Tibial nerve (tissue), 4 donors: Measurements from ENCODE around the gene GRIK3. TPM values are rescaled to one million over a fixed set of nuclear protein-coding genes. Genes with fewer than 3 reads are reported as not detected.
A peak's percentile ranks its signal among the peaks of the same experiment; 100 is the strongest.

ENCODE experiments used
- DNase-seq, 2 donors: peaks; one replicate each; pipeline ENCODE4 v3.0.0-alpha.2; 2019; ENCODE audit warnings: low spot score in 2 of 2
- H3K27ac ChIP-seq, 4 donors: fragments of 200-600 bp; sonication (generic) in 3 of 4; one replicate each; pipeline ENCODE4 v1.5.1; 2017 to 2019; ENCODE audit warnings: mild to moderate bottlenecking in 1 of 4
- H3K27me3 ChIP-seq, 2 donors: fragments of 200-600 bp; sonication (generic) in 1 of 2; one replicate each; pipeline versions ENCODE4 v1.5.1 to v1.6.0; 2017 to 2019
- H3K36me3 ChIP-seq, 3 donors: fragments of 200-600 bp; sonication (generic); one replicate each; pipeline ENCODE4 v1.5.1; 2018 to 2019
- H3K4me1 ChIP-seq, 4 donors: fragments of 200-600 bp; sonication (generic) in 3 of 4; one replicate each; pipeline ENCODE4 v1.5.1; 2017 to 2019
- H3K4me3 ChIP-seq, 4 donors: fragments of 200-600 bp; sonication (generic) in 3 of 4; one replicate each; pipeline ENCODE4 v1.5.1; 2017 to 2019; ENCODE audit warnings: mild to moderate bottlenecking in 1 of 4, moderate library complexity in 1 of 4
- H3K9me3 ChIP-seq, 4 donors: fragments of 200-600 bp; sonication (generic) in 3 of 4; one replicate each; pipeline ENCODE4 v1.5.1; 2017 to 2019
- EP300 ChIP-seq, 2 donors: sonication (generic); formaldehyde crosslinking; IDR thresholded peaks; one replicate each; pipeline ENCODE4 v1.6.1; 2017; ENCODE audit warnings: antibody characterized with exemption in 2 of 2, mild to moderate bottlenecking in 1 of 2
- POLR2A ChIP-seq, 2 donors: fragments of 450-650 bp; IDR thresholded peaks; one replicate each; pipeline ENCODE4 v1.6.1; 2017; ENCODE audit warnings: antibody characterized with exemption in 2 of 2, mild to moderate bottlenecking in 2 of 2, moderate library complexity in 2 of 2
- WGBS, 2 donors: methylation state at CpG; one replicate each; pipeline ENCODE4 v1.1.5; 2018; 5-methylcytosine and 5-hydroxymethylcytosine counted together
- total RNA-seq, 4 donors: library from RNA; depleted of rRNA; stranded (reverse); fragments of >200 nt; gene quantifications; one replicate each; pipeline ENCODE4 v1.1.0, GENCODE V29; 2016
- TF ChIP-seq, protein P1 (sequence below), 5 experiments: fragments of 200-600 bp in 3 of 5; fragments of 450-650 bp in 2 of 5; sonication (generic) in 3 of 5; IDR thresholded peaks; one replicate each; pipeline ENCODE4 v1.5.1; 2016 to 2019; ENCODE audit warnings: antibody characterized with exemption in 5 of 5, mild to moderate bottlenecking in 3 of 5, moderate library complexity in 2 of 5

The GRIK3 gene
- total RNA-seq, 4 donors from 2014 or later, result 12.8 to 26.2 (median 21.7) TPM

DNA sequence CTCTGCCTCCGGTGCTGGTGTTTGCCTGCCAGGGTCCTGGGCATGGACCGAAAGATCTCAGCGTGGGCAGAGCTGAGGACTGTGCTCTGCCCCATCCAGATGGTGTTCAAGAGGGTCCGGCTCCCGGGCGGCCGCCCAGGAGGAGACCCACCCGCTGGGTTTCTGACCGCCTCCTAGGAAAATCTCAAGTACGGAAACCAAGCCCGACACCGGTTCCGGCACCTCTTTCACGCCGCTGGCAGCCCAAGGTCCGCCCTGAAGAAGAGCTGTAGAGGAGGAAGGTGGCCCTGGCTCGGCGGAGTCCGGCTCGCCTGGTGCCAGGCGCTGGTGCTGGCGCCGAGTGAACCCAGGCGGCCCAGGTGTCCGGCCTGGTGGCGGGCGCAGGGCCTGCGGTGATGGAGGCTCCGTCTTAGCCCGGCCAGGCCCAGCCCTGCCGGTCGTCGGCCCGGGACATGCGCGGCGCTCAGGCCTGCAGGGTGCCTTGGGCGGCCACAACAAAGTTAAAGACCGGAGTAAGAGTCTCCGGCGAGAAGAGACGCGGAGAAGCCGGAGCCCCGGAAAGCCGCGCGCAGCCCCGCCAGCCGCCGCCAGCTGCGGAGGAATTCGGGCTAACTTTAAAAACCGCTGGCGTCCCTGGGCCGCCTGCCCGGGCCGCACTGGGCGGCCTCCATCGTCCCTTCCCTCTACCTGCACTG lies 1.5 kb downstream of the GRIK3 start:
- 1 to 2% methylated on average over 17 to 21 of the region's 60 CpGs for WGBS, 2 donors
- Histone ChIP-seq H3K27ac (peak overlapping the region in 3 of 4 donors; percentile 52 to 79 (median 71)), H3K9me3 (no peaks in the 10 kb centered on the region), H3K4me1 (peaks cover 0 to 77% (median 14%) of the 10 kb centered on the region in 4 donors), H3K4me3 (peak overlapping the region; percentile 31 to 60 (median 49)), H3K27me3 (peaks cover 0 to 55% of the 10 kb centered on the region in 2 donors), H3K36me3 (no peaks in the 10 kb centered on the region)
- DNase-seq, result no peak
- no peak for TF ChIP-seq EP300 (IDR thresholded peaks at IDR 0.05)
- TF ChIP-seq, protein P1, sequence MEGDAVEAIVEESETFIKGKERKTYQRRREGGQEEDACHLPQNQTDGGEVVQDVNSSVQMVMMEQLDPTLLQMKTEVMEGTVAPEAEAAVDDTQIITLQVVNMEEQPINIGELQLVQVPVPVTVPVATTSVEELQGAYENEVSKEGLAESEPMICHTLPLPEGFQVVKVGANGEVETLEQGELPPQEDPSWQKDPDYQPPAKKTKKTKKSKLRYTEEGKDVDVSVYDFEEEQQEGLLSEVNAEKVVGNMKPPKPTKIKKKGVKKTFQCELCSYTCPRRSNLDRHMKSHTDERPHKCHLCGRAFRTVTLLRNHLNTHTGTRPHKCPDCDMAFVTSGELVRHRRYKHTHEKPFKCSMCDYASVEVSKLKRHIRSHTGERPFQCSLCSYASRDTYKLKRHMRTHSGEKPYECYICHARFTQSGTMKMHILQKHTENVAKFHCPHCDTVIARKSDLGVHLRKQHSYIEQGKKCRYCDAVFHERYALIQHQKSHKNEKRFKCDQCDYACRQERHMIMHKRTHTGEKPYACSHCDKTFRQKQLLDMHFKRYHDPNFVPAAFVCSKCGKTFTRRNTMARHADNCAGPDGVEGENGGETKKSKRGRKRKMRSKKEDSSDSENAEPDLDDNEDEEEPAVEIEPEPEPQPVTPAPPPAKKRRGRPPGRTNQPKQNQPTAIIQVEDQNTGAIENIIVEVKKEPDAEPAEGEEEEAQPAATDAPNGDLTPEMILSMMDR (IDR thresholded peaks at IDR 0.05), result no peak
- TF ChIP-seq POLR2A (IDR thresholded peaks at IDR 0.05), result no peak

DNA sequence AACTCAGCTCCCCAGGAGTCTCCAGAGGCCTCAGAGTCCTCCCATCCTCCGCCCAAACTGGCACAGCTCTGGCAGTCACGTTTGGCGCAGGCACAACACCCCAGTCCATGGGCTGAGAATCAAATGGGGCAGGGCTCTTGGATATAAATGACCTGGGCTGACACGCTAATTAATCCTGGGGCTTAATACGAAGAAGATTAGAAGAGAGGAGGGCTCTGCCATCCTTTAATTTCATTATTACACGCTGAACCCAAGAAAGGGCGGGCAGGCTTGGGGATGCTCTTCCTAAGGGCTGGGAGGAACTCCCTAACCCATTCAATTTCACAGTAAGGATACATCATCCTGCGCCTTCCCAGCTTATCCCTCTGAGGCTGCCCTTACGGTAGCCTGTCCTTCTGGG lies 2.4 kb downstream of the GRIK3 start:
- H3K27me3 ChIP-seq, result peaks cover 0 to 48% of the 10 kb centered on the region in 2 donors
- no peak for DNase-seq
- TF ChIP-seq, protein P1 (IDR thresholded peaks at IDR 0.05), result no peak
- no peak for TF ChIP-seq EP300 (IDR thresholded peaks at IDR 0.05)
- TF ChIP-seq POLR2A (IDR thresholded peaks at IDR 0.05), result no peak
- H3K36me3 ChIP-seq, result no peaks in the 10 kb centered on the region
- WGBS, 2 donors, result 41% methylated on average over 7 to 9 of the region's 9 CpGs
- peak overlapping the region in 2 of 4 donors; percentile 36 to 79 for H3K27ac ChIP-seq
- no peaks in the 10 kb centered on the region for H3K9me3 ChIP-seq
- peaks cover 0 to 68% (median 14%) of the 10 kb centered on the region in 4 donors for H3K4me1 ChIP-seq
- H3K4me3 ChIP-seq, result peak overlapping the region in 1 of 4 donors; percentile 60

DNA sequence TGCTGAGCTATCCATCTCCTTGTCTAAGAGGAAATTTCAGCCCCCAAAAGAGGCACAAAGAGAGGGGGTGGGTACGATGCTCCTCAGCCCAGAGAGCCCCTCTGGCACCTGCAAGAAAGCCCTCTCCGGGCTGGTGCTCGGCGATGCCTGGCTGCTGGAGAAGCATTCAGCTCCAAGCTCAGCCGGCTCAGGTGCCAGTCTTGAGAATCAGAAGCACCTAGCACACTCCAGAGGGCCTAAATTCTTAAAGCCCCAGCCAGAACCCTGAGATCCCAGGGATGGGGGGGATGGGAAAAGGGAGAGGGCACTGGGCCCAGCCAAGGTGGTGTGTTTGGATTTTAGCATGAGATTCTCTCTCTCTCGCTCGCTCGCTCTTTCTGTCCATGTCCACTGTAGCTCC lies 2.9 kb downstream of the GRIK3 start:
- peaks cover 0 to 44% of the 10 kb centered on the region in 2 donors for H3K27me3 ChIP-seq
- no peak for DNase-seq
- H3K27ac ChIP-seq, result peak overlapping the region in 1 of 4 donors; percentile 36
- no peaks in the 10 kb centered on the region for H3K9me3 ChIP-seq
- no peaks in the 10 kb centered on the region for H3K36me3 ChIP-seq
- no peak for TF ChIP-seq POLR2A (IDR thresholded peaks at IDR 0.05)
- TF ChIP-seq, protein P1 (IDR thresholded peaks at IDR 0.05), result no peak
- TF ChIP-seq EP300 (IDR thresholded peaks at IDR 0.05), result no peak
- H3K4me1 ChIP-seq, result peaks cover 0 to 64% (median 12%) of the 10 kb centered on the region in 4 donors
- WGBS, 2 donors, result 54 to 61% methylated on average over 8 of the region's 8 CpGs
- H3K4me3 ChIP-seq, result peak overlapping the region in 1 of 4 donors; percentile 60

DNA sequence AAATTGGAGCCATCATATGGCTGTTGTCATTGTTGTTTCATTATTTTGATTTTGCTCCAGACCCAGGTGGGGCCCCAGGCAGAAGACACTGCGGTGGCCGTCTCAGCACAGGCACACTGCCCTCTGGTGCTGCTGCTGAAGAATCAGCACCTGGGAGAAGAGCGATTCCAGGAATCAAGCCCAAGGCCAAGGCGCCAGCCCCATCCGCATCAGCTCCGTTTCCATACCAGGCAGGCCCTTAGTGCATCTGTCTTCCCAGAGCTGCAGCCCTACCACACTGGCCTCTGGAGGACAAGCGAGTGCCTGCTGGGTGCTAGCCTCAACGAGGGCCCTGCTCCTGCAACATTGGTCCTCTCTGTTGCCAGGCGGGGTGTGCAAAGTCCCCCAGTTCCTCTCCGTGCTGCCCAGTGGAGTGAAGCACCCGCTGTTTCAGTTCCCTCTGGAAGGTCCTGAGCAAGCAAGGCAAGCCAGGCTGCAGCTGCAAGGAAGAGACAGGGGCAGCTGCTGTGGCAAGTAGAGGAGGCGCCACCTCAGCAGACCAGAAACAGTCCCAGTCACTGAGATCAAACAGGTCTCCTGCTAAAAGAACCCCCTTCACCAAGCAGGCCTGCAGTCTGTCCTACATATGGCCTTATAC lies 5.2 kb downstream of the GRIK3 start:
- Histone ChIP-seq H3K27ac (no peak overlapping the region), H3K36me3 (no peaks in the 10 kb centered on the region), H3K4me3 (no peak overlapping the region), H3K9me3 (no peaks in the 10 kb centered on the region), H3K4me1 (peaks cover 0 to 51% (median 4%) of the 10 kb centered on the region in 4 donors), H3K27me3 (peaks cover 0 to 32% of the 10 kb centered on the region in 2 donors)
- WGBS, 2 donors, result 60% methylated on average over 6 to 11 of the region's 12 CpGs
- no peak for DNase-seq
- TF ChIP-seq POLR2A (IDR thresholded peaks at IDR 0.05) (no peak), EP300 (IDR thresholded peaks at IDR 0.05) (no peak)
- TF ChIP-seq, protein P1 (IDR thresholded peaks at IDR 0.05), result no peak

DNA sequence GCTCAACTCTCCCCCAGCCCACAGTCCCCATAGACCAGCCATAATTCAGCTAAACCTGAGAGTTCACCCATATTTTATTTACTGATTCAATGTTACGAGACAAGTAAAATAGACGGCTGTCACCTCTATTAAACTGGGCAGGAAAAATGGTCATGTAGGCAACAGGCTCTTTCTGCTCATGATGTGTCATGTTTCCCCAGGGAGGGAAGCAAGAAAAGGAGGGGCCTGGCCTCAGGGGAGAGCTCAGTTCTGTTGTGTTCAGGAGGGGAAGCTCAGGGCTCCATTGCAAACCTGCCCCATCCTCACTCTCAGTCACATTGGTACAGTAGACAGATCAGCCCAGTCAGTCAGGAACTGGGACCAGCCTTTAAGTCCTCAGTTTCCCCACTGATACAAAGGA lies 12.8 kb downstream of the GRIK3 start:
- H3K4me1 ChIP-seq, result peaks cover 0 to 10% (median 0%) of the 10 kb centered on the region in 4 donors
- WGBS, 2 donors, result 86 to 98% methylated on average over 2 of the region's 2 CpGs

More for the DNA sequence above, 12.8 kb downstream of the GRIK3 start:
- no peak for DNase-seq
- TF ChIP-seq EP300 (IDR thresholded peaks at IDR 0.05) (no peak), POLR2A (IDR thresholded peaks at IDR 0.05) (no peak)
- TF ChIP-seq, protein P1 (IDR thresholded peaks at IDR 0.05), result no peak
- Histone ChIP-seq H3K27me3 (no peaks in the 10 kb centered on the region), H3K36me3 (no peaks in the 10 kb centered on the region), H3K4me3 (no peak overlapping the region), H3K27ac (no peak overlapping the region), H3K9me3 (no peaks in the 10 kb centered on the region)
